ENCODE measurements around the gene ZBTB7C. TPM values are rescaled to one million over a fixed set of nuclear protein-coding genes. Genes with fewer than 3 reads are reported as not detected.
"Not testable (repeated sequence)": the region's sequence is repeated elsewhere in the genome, so short reads cannot be mapped to it uniquely, and the experiment has no call there.

The ZBTB7C gene
- total RNA-seq, 1 donor from 2014 or later = 0.56 TPM

DNA sequence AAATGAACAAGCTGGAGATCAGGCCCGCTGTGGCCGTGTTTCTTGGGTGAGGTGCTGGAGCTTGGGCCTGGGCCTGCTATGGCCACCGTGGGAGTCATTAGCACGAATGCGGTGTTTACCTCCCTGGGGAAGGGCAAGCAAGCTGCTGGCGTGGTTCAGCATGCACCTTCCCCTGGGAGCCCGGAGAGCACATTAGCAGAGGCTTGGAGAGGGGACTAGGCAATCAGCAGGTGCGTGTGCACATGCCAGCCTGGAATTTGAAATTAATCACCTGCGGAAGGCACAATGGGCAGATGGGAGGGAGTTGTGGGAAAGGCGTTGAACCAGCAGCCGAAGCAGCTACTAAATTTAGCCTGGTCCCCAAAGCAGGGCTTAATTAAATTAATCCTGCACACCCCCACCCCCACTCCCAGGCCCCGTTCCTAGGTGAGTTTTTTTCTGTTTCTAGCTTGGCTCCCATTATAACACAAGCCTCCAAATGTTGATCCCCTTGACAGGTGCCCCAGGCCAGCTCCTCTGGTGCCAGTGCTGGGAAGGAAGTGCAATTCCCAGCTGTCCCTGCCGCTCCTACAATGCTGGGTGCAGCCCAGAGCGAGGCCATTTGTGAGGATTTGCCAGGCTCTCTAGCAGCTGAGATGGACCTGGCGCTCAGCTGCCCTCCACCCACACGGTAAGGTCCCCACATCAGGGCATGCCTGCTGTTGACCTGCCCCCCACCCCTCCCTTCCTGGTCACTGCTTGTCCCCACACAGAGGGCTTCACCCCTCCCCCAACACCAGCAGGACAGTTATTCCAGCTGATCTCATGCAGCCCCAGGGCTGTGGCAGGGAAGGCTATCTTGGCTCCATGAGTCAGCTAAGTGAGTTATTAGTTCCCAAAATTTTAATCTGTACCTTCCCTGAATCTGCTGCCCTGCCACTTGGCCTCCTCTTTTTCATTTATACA, 115.0 kb downstream of the ZBTB7C start:
- no peaks in the 10 kb centered on the region for H3K9me3 Mint-ChIP-seq
- H3K36me3 Mint-ChIP-seq (ENCODE audit: low read depth) = no peaks in the 10 kb centered on the region
- no peak for DNase-seq
- intact Hi-C loops (cut with micrococcal nuclease) = no loop called here
- H3K4me1 Mint-ChIP-seq = peaks cover under 1% of the 10 kb centered on the region
- no peak overlapping the region for H3K27ac Mint-ChIP-seq
- no peak overlapping the region for H3K4me3 Mint-ChIP-seq
- H3K27me3 Mint-ChIP-seq = no peaks in the 10 kb centered on the region

DNA sequence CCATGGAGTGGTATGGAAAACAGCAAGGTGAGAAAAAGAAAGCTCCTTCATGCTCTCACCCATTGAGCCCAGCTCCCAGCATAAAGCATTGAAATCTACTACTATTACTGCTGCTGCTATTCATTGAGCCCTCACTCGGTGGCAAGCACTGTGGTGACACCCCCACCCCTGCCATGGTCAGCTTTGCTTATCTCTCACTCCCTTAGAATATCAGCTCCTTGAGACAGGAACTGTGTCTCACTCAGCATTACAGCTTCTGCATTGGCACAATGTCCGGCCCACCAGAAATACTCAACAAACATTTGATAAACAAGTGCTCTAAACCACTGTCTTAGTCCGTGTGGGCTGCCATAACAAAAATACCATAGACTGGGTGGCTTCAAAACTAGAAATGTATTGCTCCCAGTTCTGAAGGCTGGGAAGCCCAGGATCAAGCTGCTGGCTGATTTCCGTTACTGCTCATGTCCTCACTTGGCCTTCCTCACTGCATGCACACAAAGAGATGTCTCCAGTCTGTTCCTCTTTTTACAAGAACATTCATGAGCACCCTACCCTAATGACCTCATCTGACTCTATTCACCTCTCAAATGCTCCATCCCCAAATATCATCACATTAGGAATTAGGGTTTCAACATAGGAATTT, 116.3 kb downstream of the ZBTB7C start:
- H3K9me3 Mint-ChIP-seq = no peaks in the 10 kb centered on the region
- H3K4me1 Mint-ChIP-seq = no peaks in the 10 kb centered on the region
- no peaks in the 10 kb centered on the region for H3K36me3 Mint-ChIP-seq (ENCODE audit: low read depth)
- intact Hi-C loops (cut with micrococcal nuclease) = no loop called here
- no peak overlapping the region for H3K4me3 Mint-ChIP-seq
- H3K27ac Mint-ChIP-seq = no peak overlapping the region
- H3K27me3 Mint-ChIP-seq = no peaks in the 10 kb centered on the region
- DNase-seq = no peak

DNA sequence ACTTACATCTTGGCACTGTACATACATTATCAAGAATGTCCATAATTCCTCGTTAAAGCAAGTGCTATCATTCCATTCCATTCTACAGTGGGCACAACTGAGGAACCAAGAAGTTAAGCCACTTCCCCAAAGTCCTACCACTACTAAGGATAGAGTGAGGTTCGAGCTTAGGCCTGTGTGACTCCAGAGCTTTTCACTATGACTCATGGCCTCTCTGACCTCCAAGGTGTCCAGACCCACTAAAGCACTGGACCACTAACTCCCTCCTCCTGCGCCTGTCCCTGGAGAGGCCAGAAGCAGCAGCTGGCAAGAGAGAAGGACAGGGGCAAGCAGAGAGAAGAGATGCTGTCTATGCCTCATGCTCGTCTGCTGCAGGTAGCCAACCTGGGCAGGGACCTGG, 117.0 kb downstream of the ZBTB7C start:
- no peak for DNase-seq
- intact Hi-C loops (cut with micrococcal nuclease) = no loop called here
- peaks cover 2% of the 10 kb centered on the region for H3K27me3 Mint-ChIP-seq
- H3K9me3 Mint-ChIP-seq = no peaks in the 10 kb centered on the region
- no peaks in the 10 kb centered on the region for H3K4me1 Mint-ChIP-seq
- no peaks in the 10 kb centered on the region for H3K36me3 Mint-ChIP-seq (ENCODE audit: low read depth)
- no peak overlapping the region for H3K27ac Mint-ChIP-seq
- no peak overlapping the region for H3K4me3 Mint-ChIP-seq

GRCh38 chr18:48290162-48290926, 118.8 kb downstream of the ZBTB7C start:
- Mint-ChIP-seq H3K9me3 (no peaks in the 10 kb centered on the region), H3K27me3 (peaks cover 2% of the 10 kb centered on the region), H3K4me1 (no peaks in the 10 kb centered on the region), H3K36me3 (ENCODE audit: low read depth) (no peaks in the 10 kb centered on the region), H3K27ac (no peak overlapping the region), H3K4me3 (no peak overlapping the region)
- DNase-seq = no peak
- intact Hi-C loops (cut with micrococcal nuclease) = no loop called here

DNA sequence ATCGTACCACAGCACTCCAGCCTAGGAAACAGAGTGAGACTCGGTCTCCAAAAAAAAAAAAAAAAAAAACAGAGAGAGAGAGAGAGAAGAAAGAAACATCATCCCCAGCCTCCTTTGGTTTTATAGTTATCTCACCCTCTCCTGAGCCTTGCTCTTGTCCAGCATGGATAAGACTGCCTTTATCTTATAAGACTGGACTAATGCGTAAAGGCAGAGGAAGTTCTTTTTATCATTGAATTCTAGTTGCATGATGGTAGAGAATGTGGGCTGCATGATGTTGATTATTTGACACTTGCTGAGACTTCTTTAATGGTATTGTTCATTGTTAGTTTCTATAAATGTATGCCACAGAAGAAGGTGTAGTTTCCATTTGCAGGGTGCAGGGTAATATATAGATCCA, 124.4 kb downstream of the ZBTB7C start:
- H3K4me1 Mint-ChIP-seq = no peaks in the 10 kb centered on the region
- no peak overlapping the region for H3K4me3 Mint-ChIP-seq
- intact Hi-C loops (cut with micrococcal nuclease) = no loop called here
- no peaks in the 10 kb centered on the region for H3K9me3 Mint-ChIP-seq
- H3K27me3 Mint-ChIP-seq = peaks cover 6% of the 10 kb centered on the region
- H3K27ac Mint-ChIP-seq = no peak overlapping the region
- no peaks in the 10 kb centered on the region for H3K36me3 Mint-ChIP-seq (ENCODE audit: low read depth)
- no peak for DNase-seq

DNA sequence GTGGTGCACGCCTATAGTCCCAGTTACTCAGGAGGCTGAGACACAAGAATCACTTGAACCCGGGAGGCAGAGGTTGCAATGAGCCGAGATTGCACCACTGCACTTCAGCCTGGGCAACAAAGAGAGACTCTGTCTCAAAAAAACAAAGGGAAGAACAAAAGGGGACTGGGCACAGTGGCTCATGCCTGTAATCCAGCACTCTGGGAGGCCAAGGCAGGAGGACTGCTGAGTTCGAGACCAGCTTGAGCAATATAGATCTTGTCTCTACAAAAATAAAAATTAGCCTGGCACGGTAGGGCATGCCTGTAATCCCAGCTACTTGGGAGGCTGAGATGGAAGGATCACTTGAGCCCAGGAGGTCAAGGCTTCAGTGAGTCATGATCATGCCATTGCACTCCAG, 125.2 kb downstream of the ZBTB7C start:
- intact Hi-C loops (cut with micrococcal nuclease); DNase-seq; H3K9me3 Mint-ChIP-seq; H3K27me3 Mint-ChIP-seq; H3K27ac Mint-ChIP-seq; H3K36me3 Mint-ChIP-seq (ENCODE audit: low read depth); H3K4me1 Mint-ChIP-seq; H3K4me3 Mint-ChIP-seq: not testable (repeated sequence)

DNA sequence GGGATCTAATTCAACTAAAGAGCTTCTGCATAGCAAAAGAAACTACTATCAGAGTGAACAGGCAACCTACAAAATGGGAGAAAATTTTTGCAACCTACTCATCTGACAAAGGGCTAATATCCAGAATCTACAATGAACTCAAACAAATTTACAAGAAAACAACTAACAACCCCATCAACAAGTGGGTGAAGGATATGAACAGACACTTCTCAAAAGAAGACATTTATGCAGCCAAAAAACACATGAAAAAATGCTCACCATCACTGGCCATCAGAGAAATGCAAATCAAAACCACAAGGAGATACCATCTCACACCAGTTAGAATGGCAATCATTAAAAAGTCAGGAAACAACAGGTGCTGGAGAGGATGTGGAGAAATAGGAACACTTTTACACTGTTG, 127.7 kb downstream of the ZBTB7C start:
- H3K27ac Mint-ChIP-seq; intact Hi-C loops (cut with micrococcal nuclease); DNase-seq; H3K4me1 Mint-ChIP-seq; H3K36me3 Mint-ChIP-seq (ENCODE audit: low read depth); H3K4me3 Mint-ChIP-seq; H3K27me3 Mint-ChIP-seq; H3K9me3 Mint-ChIP-seq: not testable (repeated sequence)

DNA sequence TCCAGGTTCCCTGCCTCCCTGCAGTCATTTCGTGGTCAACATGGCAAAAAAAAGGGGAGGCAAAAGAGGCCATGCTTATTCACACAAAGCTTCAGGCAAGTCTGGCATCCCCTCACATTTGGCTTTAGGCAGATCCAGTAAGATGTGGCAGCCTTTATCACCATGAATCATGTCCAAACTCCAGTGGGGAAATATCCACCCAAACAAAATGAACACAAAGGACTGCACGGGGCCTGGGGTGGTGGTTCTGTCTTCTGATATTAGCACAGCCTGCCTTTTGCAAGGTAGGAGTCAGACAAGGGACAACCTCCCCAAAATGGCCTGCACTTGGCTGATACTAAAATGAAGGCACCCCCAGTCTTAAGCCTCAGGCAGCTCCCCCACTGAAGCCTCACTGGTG, 129.9 kb downstream of the ZBTB7C start:
- DNase-seq = no peak
- H3K36me3 Mint-ChIP-seq (ENCODE audit: low read depth) = no peaks in the 10 kb centered on the region
- H3K27ac Mint-ChIP-seq = no peak overlapping the region
- H3K9me3 Mint-ChIP-seq = no peaks in the 10 kb centered on the region
- H3K4me3 Mint-ChIP-seq = no peak overlapping the region
- H3K4me1 Mint-ChIP-seq = no peaks in the 10 kb centered on the region
- intact Hi-C loops (cut with micrococcal nuclease) = no loop called here
- peaks cover 7% of the 10 kb centered on the region for H3K27me3 Mint-ChIP-seq

GRCh38 chr18:48278081-48278480, 131.1 kb downstream of the ZBTB7C start:
- intact Hi-C loops (cut with micrococcal nuclease) = no loop called here
- no peak overlapping the region for H3K4me3 Mint-ChIP-seq
- H3K27ac Mint-ChIP-seq = no peak overlapping the region
- H3K4me1 Mint-ChIP-seq = no peaks in the 10 kb centered on the region
- DNase-seq = no peak
- no peaks in the 10 kb centered on the region for H3K36me3 Mint-ChIP-seq (ENCODE audit: low read depth)
- no peaks in the 10 kb centered on the region for H3K9me3 Mint-ChIP-seq
- H3K27me3 Mint-ChIP-seq = peaks cover 10% of the 10 kb centered on the region

DNA sequence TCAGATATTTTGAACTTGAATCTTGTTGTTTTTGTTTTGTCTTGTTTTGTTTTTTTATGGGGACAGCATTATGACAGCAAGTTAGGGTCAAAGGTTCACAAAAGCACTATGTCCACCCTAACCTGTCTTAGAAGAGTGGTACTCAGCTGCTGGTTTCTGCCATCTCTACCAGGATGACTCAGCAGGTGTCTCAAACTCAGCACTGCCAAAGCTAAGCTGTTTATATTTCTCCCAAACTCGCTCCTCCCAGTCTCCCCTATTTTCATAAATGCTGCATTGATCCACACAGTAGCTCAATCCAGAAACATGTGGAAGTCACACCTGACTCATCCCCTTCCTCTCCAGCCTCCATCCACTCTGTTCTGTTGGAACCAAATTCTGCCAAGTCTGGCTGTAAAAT, 134.9 kb downstream of the ZBTB7C start:
- Mint-ChIP-seq H3K36me3 (ENCODE audit: low read depth) (no peaks in the 10 kb centered on the region), H3K4me3 (no peak overlapping the region), H3K9me3 (no peaks in the 10 kb centered on the region), H3K27me3 (peaks cover 20% of the 10 kb centered on the region), H3K4me1 (no peaks in the 10 kb centered on the region), H3K27ac (no peak overlapping the region)
- no peak for DNase-seq
- intact Hi-C loops (cut with micrococcal nuclease) = no loop called here

GRCh38 chr18:48270929-48271328, 138.3 kb downstream of the ZBTB7C start:
- Mint-ChIP-seq H3K9me3 (no peaks in the 10 kb centered on the region), H3K27me3 (peaks cover 20% of the 10 kb centered on the region), H3K27ac (no peak overlapping the region), H3K36me3 (ENCODE audit: low read depth) (no peaks in the 10 kb centered on the region), H3K4me3 (no peak overlapping the region), H3K4me1 (no peaks in the 10 kb centered on the region)
- intact Hi-C loops (cut with micrococcal nuclease) = no loop called here
- DNase-seq = no peak

GRCh38 chr18:48265328-48265727, 143.9 kb downstream of the ZBTB7C start:
- H3K9me3 Mint-ChIP-seq = no peaks in the 10 kb centered on the region
- H3K27ac Mint-ChIP-seq = no peak overlapping the region
- no peaks in the 10 kb centered on the region for H3K4me1 Mint-ChIP-seq
- intact Hi-C loops (cut with micrococcal nuclease) = no loop called here
- H3K36me3 Mint-ChIP-seq (ENCODE audit: low read depth) = no peaks in the 10 kb centered on the region
- peaks cover 3% of the 10 kb centered on the region for H3K27me3 Mint-ChIP-seq
- H3K4me3 Mint-ChIP-seq = no peak overlapping the region
- no peak for DNase-seq

GRCh38 chr18:48263914-48264902, 145.0 kb downstream of the ZBTB7C start:
- intact Hi-C loops (cut with micrococcal nuclease) = no loop called here
- Mint-ChIP-seq H3K4me3 (no peak overlapping the region), H3K36me3 (ENCODE audit: low read depth) (no peaks in the 10 kb centered on the region), H3K27ac (no peak overlapping the region), H3K9me3 (no peaks in the 10 kb centered on the region), H3K27me3 (peaks cover 8% of the 10 kb centered on the region), H3K4me1 (no peaks in the 10 kb centered on the region)
- DNase-seq = no peak

All from activated CD4-positive, alpha-beta T cell treated with anti-CD3 and anti-CD28 coated beads, Interleukin-2, amount 10 ng/mL, durations not matched to agents 24 days and 14 days (primary cell).